ENCODE data around the gene HMX2. TPM values are rescaled to one million over a fixed set of nuclear protein-coding genes. Genes with fewer than 3 reads are reported as not detected.

Gene HMX2
- total and polyA plus RNA-seq, 2 of the 13 experiments (the other 11 are each of a cell fraction or from before 2014, with no cell fraction given): not detected

DNA sequence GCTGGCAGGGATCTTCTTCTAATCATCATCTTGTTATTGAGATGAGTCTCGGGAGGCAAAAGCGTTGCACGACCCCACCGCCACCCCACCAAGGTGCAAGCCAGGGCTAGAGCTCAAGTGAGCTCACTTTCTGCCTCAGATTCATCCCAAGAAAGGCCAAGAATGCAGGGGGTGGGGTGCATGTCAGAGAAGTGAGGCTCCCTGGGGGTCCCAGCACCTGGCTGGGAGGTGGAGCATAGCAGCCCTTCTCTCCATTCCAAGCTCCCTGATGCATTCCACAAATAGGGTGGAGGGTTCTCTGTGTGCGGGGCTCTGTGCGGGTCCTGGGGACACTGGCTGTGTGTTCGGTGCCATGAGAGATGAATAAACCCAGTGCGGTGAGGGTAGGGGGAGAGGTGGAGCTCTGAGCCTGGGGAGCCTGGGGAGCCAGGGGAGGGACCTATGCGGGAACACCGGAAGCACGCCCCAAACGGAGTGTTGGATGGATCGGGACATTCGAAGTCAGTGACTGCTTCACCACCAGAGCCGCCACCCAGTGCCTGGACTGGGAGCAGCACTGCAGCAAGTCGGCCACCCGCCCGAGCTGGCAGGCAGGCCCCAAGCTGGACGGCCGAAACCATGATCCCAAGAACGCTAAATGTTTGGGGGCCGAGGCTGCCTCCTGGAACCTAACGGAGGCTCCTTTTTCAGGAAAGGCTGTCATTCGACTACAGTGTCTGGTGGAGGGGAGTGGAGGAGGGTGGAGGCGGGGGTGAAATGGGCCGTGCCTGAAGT is 30.1 kb upstream of the HMX2 start:
- Histone ChIP-seq H4K20me1 (ENCODE audit: insufficient read depth, low read length) (no peaks in the 10 kb centered on the region), H3K4me2 (ENCODE audit: low read depth, low read length) (no peak overlapping the region), H3K9ac (ENCODE audit: insufficient read depth, low read depth, low read length) (no peak overlapping the region), H3K4me1 (ENCODE audit: insufficient read depth, low read length) (peaks cover 16% of the 10 kb centered on the region), H3K27me3 (ENCODE audit: control insufficient read depth in 1 of 2, insufficient read depth in 2 of 2, low read length in 2 of 2) (peaks cover 0 to 1% of the 10 kb centered on the region in 2 experiments; a peak in 3 of 5 replicates), H2AFZ (ENCODE audit: low read length) (no peak overlapping the region), H3K27ac (ENCODE audit: extremely low read length, insufficient read depth, low read length) (no peak overlapping the region), H3K9me3 (ENCODE audit: low read length) (no peaks in the 10 kb centered on the region), H3K4me3 (replicated peaks in 1 of 3; ENCODE audit: insufficient read depth in 1 of 3, low read depth in 2 of 3, low read length in 3 of 3) (no peak overlapping the region), H3K36me3 (replicated peaks in 1 of 2; ENCODE audit: control insufficient read depth in 1 of 2, insufficient read depth in 2 of 2, low read length in 2 of 2) (no peaks in the 10 kb centered on the region), H3K79me2 (ENCODE audit: insufficient read depth, low read length) (no peaks in the 10 kb centered on the region)
- ATAC-seq (peak; percentile 46; the same call in 2 of the 3 replicates), FAIRE-seq (no peak), DNase-seq (ENCODE audit: low spot score) (no peak)
- BruUV-seq (replicated peaks): no TSS peak
- POLR2A ChIA-PET: no interaction called here
- in situ Hi-C loops (cut with HindIII; ENCODE audit: extremely low pct_ligation_motif_present, low pct_unique_long_range_greater_than_20kb): no loop called here
- 68% methylated on average over 24 of the region's 26 CpGs for WGBS (ENCODE audit: low lambda C conversion rate)
- CTCF ChIA-PET (ENCODE audit: low intra/inter-chr PET ratio, low total read pairs): no interaction called here
- intact Hi-C loops (cut with micrococcal nuclease; ENCODE audit: unreplicated experiment): no loop called here
- TF ChIP-seq ZNF343 (CRISPR knock-in tag; IDR thresholded peaks at IDR 0.05): no peak
- no peak for TF ChIP-seq BORCS8-MEF2B (CRISPR knock-in tag; IDR thresholded peaks at IDR 0.05)
- no peak for TF ChIP-seq RORA (CRISPR knock-in tag; IDR thresholded peaks at IDR 0.05)
- TF ChIP-seq, protein P1, sequence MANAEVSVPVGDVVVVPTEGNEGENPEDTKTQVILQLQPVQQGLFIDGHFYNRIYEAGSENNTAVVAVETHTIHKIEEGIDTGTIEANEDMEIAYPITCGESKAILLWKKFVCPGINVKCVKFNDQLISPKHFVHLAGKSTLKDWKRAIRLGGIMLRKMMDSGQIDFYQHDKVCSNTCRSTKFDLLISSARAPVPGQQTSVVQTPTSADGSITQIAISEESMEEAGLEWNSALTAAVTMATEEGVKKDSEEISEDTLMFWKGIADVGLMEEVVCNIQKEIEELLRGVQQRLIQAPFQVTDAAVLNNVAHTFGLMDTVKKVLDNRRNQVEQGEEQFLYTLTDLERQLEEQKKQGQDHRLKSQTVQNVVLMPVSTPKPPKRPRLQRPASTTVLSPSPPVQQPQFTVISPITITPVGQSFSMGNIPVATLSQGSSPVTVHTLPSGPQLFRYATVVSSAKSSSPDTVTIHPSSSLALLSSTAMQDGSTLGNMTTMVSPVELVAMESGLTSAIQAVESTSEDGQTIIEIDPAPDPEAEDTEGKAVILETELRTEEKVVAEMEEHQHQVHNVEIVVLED (CRISPR knock-in tag; IDR thresholded peaks at IDR 0.05; ENCODE audit: borderline replicate concordance): no peak
- TF ChIP-seq, protein P2, sequence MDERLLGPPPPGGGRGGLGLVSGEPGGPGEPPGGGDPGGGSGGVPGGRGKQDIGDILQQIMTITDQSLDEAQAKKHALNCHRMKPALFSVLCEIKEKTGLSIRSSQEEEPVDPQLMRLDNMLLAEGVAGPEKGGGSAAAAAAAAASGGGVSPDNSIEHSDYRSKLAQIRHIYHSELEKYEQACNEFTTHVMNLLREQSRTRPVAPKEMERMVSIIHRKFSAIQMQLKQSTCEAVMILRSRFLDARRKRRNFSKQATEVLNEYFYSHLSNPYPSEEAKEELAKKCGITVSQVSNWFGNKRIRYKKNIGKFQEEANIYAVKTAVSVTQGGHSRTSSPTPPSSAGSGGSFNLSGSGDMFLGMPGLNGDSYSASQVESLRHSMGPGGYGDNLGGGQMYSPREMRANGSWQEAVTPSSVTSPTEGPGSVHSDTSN (CRISPR knock-in tag; IDR thresholded peaks at IDR 0.05): no peak
- TF ChIP-seq NCOA1 (CRISPR knock-in tag; IDR thresholded peaks at IDR 0.05): no peak
- TF ChIP-seq ATF7 (IDR thresholded peaks at IDR 0.05): no peak
- TF ChIP-seq ATF7 (CRISPR knock-in tag; IDR thresholded peaks at IDR 0.05): no peak
- no peak for TF ChIP-seq ZNF431 (CRISPR knock-in tag; IDR thresholded peaks at IDR 0.05; ENCODE audit: borderline replicate concordance, low read depth)
- TF ChIP-seq, protein P3, sequence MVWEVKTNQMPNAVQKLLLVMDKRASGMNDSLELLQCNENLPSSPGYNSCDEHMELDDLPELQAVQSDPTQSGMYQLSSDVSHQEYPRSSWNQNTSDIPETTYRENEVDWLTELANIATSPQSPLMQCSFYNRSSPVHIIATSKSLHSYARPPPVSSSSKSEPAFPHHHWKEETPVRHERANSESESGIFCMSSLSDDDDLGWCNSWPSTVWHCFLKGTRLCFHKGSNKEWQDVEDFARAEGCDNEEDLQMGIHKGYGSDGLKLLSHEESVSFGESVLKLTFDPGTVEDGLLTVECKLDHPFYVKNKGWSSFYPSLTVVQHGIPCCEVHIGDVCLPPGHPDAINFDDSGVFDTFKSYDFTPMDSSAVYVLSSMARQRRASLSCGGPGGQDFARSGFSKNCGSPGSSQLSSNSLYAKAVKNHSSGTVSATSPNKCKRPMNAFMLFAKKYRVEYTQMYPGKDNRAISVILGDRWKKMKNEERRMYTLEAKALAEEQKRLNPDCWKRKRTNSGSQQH (CRISPR knock-in tag; IDR thresholded peaks at IDR 0.05; ENCODE audit: low read depth): no peak
- TF ChIP-seq ZBTB21 (CRISPR knock-in tag; IDR thresholded peaks at IDR 0.05): no peak
- TF ChIP-seq, protein P4, sequence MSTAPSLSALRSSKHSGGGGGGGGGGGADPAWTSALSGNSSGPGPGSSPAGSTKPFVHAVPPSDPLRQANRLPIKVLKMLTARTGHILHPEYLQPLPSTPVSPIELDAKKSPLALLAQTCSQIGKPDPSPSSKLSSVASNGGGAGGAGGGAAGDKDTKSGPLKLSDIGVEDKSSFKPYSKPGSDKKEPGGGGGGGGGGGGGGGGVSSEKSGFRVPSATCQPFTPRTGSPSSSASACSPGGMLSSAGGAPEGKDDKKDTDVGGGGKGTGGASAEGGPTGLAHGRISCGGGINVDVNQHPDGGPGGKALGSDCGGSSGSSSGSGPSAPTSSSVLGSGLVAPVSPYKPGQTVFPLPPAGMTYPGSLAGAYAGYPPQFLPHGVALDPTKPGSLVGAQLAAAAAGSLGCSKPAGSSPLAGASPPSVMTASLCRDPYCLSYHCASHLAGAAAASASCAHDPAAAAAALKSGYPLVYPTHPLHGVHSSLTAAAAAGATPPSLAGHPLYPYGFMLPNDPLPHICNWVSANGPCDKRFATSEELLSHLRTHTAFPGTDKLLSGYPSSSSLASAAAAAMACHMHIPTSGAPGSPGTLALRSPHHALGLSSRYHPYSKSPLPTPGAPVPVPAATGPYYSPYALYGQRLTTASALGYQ (CRISPR knock-in tag; IDR thresholded peaks at IDR 0.05): no peak
- TF ChIP-seq, protein P5, sequence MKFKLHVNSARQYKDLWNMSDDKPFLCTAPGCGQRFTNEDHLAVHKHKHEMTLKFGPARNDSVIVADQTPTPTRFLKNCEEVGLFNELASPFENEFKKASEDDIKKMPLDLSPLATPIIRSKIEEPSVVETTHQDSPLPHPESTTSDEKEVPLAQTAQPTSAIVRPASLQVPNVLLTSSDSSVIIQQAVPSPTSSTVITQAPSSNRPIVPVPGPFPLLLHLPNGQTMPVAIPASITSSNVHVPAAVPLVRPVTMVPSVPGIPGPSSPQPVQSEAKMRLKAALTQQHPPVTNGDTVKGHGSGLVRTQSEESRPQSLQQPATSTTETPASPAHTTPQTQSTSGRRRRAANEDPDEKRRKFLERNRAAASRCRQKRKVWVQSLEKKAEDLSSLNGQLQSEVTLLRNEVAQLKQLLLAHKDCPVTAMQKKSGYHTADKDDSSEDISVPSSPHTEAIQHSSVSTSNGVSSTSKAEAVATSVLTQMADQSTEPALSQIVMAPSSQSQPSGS (CRISPR knock-in tag; IDR thresholded peaks at IDR 0.05): no peak
- no peak for TF ChIP-seq ZNF256 (CRISPR knock-in tag; conservative IDR thresholded peaks at IDR 0.05)
- TF ChIP-seq ZNF34 (CRISPR knock-in tag; IDR thresholded peaks at IDR 0.05; ENCODE audit: borderline replicate concordance): no peak

All from HepG2 (cell line).